NT2/D1 (cell line): ENCODE measurements around the gene COIL.

Experiments
- SUZ12 ChIP-seq: IDR thresholded peaks from 2 replicates; pipeline ENCODE4 v1.6.1; 2011; ENCODE audit not compliant: insufficient read length, insufficient read depth; ENCODE audit errors: extremely low read depth
- YY1 ChIP-seq: IDR thresholded peaks from 2 replicates; pipeline ENCODE4 v1.6.1; 2011; ENCODE audit not compliant: insufficient read length, insufficient read depth
- ZNF274 ChIP-seq: IDR thresholded peaks from 2 replicates; pipeline ENCODE4 v1.6.1; 2011; ENCODE audit warnings: mild to moderate bottlenecking, low read depth, low read length

DNA sequence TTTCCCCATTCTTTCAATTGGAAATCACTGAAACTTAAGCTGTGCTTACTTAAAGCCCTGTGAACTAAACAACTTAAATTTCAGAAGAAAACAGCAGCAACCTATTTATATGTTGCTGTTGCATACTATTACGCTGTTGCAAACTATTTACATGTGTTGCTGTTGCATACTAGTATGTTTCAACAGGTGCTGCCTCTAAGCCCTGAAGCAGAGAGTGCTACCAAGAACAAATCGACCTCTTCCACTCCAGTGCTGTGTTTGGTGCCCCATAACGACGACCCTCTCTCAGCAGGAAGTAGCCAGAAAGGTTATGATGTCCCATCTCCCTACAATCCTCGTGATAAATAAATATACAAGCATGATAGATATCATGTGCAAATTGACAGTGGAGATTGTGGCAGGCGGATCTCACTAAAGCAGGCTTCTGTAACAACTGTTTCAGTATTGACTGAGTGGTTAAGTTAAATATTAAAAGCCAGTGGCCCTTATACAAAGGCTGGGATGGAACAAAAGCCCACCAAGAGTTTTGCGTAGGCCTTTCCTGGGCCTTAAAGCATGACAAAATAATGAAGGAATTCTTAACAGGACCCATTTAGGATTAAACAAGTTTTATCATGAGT is 11.4 kb upstream of the COIL start:
- TF ChIP-seq YY1 (no peak), ZNF274 (no peak), SUZ12 (no peak)
